NCI-H2196 (cell line): Measurements from ENCODE around the gene RFX3.

Experiments
- DNase-seq: peaks from one replicate; lab custom pipeline; 2025; ENCODE audit not compliant: unreplicated experiment; lab: John Stamatoyannopoulos, UW

Gene RFX3

GRCh38 chr9:3239240-3239639, 286.6 kb downstream of the RFX3 start:
- no peak for DNase-seq

- no peak for DNase-seq
Measured at GRCh38 chr9:3238236-3238635, 287.6 kb downstream of the RFX3 start.

GRCh38 chr9:3237121-3237520, 288.7 kb downstream of the RFX3 start:
- DNase-seq = no peak

GRCh38 chr9:3235497-3235896, 290.3 kb downstream of the RFX3 start:
- DNase-seq = no peak

- DNase-seq = peak; percentile 15
Measured at GRCh38 chr9:3224931-3225330, 300.9 kb downstream of the RFX3 start.

GRCh38 chr9:3215658-3216057, 310.1 kb downstream of the RFX3 start:
- DNase-seq = no peak

- DNase-seq = no peak
Measured at GRCh38 chr9:3214741-3215140, 311.1 kb downstream of the RFX3 start.

- DNase-seq = no peak
Measured at GRCh38 chr9:3205421-3206095, 320.2 kb downstream of the RFX3 start.

GRCh38 chr9:3200331-3200774, 325.4 kb downstream of the RFX3 start:
- no peak for DNase-seq

GRCh38 chr9:3193791-3194190, 332.0 kb downstream of the RFX3 start:
- DNase-seq = no peak

- no peak for DNase-seq
Measured at GRCh38 chr9:3191715-3192114, 334.1 kb downstream of the RFX3 start.

GRCh38 chr9:3189113-3189861, 336.5 kb downstream of the RFX3 start:
- DNase-seq = no peak

- DNase-seq = no peak
Measured at GRCh38 chr9:3186751-3187150, 339.1 kb downstream of the RFX3 start.

GRCh38 chr9:3181049-3181953, 344.5 kb downstream of the RFX3 start:
- peak; percentile 87 for DNase-seq

- no peak for DNase-seq
Measured at GRCh38 chr9:3180696-3181048, 345.1 kb downstream of the RFX3 start.

- no peak for DNase-seq
Measured at GRCh38 chr9:3179711-3180110, 346.1 kb downstream of the RFX3 start.

- DNase-seq = no peak
Measured at GRCh38 chr9:3177936-3178335, 347.9 kb downstream of the RFX3 start.

GRCh38 chr9:3177146-3177761, 348.5 kb downstream of the RFX3 start:
- no peak for DNase-seq

- DNase-seq = no peak
Measured at GRCh38 chr9:3173374-3173773, 352.4 kb downstream of the RFX3 start.

- DNase-seq = no peak
Measured at GRCh38 chr9:3170819-3171218, 355.0 kb downstream of the RFX3 start.
